GM19395 (cell line): Measurements from ENCODE around the gene UNC5A.
"Not testable (repeated sequence)": the region's sequence is repeated elsewhere in the genome, so short reads cannot be mapped to it uniquely, and the experiment has no call there.

Experiments used
- ATAC-seq: cut with Tn5 transposase; IDR thresholded peaks from one replicate; pipeline ENCODE4 v1.9.1; 2021; ENCODE audit warnings: mild to moderate bottlenecking, moderate library complexity; ENCODE audit not compliant: unreplicated experiment

The UNC5A gene

DNA sequence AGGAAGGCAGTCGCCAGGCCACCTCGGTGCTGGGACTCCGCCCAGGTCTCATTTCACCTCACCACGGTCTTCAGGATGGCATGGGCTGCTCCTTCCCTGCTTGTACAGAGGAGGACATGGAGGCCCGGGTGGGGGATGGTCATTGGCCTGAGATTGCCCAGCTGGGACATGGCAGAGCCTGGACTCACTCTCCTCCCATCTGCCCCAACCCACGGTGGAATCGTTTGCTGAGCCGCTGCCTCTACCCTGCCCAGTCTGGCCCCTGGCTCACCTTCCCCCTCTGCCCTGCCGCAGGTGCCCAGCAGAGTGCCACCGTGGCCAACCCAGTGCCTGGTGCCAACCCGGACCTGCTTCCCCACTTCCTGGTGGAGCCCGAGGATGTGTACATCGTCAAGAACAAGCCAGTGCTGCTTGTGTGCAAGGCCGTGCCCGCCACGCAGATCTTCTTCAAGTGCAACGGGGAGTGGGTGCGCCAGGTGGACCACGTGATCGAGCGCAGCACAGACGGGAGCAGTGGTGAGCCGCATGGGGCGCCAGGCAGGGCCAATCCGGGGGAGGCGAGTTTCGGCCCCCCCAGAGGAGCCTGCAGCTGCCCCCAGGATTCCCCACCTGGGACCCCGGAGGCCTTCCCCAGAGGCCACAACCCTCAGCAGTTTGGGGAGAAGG is 52.1 kb downstream of the UNC5A start:
- ATAC-seq, result no peak

- ATAC-seq, result no peak
Observed at GRCh38 chr5:176863041-176863764, 52.8 kb downstream of the UNC5A start.

GRCh38 chr5:176863765-176864098 is 53.4 kb downstream of the UNC5A start:
- ATAC-seq, result no peak

DNA sequence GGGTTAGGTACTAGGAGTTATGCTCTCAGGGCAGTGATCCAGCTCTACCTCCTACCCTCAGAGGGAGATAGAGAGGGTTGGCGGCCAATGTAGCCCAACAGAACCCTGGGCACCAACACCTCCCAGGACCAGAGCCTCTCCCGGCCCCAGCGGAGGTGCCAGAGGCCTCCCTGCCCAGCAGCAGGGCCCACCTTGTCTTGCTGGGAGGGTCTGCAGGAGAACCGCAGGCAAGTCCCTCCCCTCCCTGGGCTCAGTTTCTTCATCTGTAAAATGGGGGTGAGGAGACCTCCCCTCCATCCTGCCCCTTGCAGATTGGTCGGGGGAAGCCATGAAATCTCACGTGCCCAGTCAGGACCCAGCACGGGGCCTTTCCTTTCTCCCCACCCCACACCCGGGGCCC is 54.4 kb downstream of the UNC5A start:
- ATAC-seq, result no peak

DNA sequence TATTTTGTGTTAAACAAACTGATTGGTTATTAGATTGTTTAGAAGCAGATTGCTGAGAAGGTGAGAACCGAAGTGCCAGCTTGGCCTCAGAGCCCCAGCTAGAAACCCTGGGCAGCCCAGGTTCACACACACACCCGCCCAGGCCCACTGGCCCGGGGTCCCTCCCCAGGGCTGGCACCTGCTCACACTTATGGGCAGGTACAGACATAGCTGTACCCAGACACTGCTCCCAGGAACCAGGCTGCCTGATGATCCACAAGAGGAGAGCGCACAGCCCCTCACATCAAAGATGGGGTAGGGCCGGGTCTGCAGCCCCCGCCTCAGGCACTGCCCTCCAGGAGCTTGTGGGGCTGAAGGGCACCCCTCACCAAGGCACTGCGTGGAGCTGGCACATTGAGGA is 55.6 kb downstream of the UNC5A start:
- no peak for ATAC-seq

- ATAC-seq, result no peak
Observed at GRCh38 chr5:176866707-176867310, 56.5 kb downstream of the UNC5A start.

DNA sequence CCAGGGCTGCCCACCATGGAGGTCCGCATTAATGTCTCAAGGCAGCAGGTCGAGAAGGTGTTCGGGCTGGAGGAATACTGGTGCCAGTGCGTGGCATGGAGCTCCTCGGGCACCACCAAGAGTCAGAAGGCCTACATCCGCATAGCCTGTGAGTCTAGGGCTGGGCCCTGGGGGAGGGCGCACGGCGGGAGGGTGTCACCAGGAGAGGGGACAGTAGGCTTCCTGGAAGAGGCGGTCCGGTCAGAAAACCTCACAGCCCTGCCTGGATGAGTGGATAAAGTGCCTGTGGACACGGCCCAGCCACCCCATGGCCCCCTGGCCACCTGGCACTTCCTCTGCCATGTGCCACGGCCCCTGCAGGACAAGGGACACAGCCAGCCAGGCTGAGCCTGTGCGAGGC is 57.8 kb downstream of the UNC5A start:
- ATAC-seq, result no peak

DNA sequence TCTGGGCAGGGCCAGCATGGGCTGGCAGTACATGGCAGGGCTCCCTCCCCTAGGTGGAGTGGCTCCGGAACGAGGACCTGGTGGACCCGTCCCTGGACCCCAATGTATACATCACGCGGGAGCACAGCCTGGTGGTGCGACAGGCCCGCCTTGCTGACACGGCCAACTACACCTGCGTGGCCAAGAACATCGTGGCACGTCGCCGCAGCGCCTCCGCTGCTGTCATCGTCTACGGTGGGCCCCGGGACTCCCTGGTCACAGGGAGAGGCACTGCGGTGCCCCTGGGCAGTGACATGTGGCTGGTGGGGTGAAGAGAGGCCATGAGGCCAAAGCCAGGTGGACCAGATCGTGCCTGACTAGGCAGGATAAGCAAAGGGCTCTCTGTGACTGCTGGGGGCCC is 58.4 kb downstream of the UNC5A start:
- ATAC-seq, result no peak

- no peak for ATAC-seq
Observed at GRCh38 chr5:176869501-176870109, 59.2 kb downstream of the UNC5A start.

DNA sequence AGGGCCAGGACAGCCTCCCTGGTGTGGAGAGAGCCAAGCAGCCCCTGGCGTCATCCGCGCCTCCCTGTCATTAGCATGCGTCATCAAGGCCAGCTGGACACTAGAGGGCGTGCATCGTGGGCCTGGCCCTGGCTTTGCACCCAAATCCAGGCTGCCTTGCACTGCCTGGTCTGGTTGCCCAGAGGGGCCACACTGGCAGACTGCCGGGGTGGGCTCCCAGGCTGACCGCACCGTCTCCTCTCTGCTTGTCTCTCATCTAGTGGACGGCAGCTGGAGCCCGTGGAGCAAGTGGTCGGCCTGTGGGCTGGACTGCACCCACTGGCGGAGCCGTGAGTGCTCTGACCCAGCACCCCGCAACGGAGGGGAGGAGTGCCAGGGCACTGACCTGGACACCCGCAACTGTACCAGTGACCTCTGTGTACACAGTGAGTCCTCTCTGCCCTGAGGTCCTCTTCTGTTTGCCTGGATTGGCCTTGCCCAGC is 59.8 kb downstream of the UNC5A start:
- ATAC-seq, result no peak

DNA sequence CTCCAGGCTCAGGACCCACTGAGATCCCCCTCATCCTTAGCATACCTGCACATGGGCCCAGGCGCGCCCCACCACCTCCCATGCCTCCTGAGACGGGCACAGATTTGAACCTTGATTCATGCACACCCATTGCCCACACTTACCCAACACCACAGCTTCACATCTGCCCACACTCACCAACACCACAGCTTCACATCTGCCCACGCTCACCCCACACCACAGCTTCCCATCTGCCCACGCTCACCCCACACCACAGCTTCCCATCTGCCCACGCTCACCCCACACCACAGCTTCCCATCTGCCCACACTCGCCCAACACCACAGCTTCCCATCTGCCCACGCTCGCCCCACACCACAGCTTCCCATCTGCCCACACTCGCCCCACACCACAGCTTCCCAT is 60.3 kb downstream of the UNC5A start:
- ATAC-seq, result not testable (repeated sequence)

DNA sequence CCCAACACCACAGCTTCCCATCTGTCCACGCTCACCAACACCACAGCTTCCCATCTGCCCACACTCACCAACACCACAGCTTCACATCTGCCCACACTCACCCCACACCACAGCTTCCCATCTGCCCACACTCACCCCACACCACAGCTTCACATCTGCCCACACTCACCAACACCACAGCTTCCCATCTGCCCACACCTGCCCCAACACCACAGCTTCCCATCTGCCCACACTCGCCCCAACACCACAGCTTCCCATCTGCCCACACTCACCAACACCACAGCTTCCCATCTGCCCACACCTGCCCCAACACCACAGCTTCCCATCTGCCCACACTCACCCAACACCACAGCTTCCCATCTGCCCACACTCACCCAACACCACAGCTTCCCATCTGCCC is 62.2 kb downstream of the UNC5A start:
- ATAC-seq, result not testable (repeated sequence)

DNA sequence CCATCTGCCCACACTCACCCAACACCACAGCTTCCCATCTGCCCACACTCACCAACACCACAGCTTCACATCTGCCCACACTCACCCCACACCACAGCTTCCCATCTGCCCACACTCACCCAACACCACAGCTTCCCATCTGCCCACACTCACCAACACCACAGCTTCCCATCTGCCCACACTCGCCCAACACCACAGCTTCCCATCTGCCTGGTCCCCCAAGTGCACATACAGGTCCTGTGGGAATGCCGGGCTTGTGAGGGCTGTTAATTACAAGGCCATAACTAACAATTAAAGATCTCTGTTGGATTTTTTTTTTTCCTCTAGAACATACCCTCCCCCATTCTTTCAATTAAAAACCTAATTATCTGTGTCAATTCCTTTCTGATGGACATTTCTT is 62.7 kb downstream of the UNC5A start:
- ATAC-seq, result not testable (repeated sequence)

DNA sequence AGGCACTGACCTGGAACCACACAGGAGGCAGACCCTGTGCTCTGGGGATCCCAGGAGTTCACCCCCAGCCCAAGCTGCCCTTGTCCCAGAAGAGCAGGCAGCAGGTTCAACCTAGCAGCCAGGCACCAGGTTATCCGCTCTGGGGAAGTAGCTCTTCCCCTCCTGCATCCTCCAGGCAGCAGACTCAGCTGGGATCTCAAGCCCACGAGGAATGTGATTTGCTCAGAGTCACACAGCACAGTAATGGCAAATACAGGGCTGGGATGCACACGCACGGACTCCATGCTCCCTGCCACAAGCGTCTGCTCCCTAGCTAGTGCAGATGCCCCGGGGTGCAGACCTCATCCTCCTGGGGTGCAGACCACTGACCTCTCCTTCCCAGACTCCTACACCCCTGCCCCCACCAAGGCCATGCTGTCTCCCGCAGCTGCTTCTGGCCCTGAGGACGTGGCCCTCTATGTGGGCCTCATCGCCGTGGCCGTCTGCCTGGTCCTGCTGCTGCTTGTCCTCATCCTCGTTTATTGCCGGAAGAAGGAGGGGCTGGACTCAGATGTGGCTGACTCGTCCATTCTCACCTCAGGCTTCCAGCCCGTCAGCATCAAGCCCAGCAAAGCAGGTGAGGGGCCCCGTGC is 63.3 kb downstream of the UNC5A start:
- ATAC-seq, result no peak

DNA sequence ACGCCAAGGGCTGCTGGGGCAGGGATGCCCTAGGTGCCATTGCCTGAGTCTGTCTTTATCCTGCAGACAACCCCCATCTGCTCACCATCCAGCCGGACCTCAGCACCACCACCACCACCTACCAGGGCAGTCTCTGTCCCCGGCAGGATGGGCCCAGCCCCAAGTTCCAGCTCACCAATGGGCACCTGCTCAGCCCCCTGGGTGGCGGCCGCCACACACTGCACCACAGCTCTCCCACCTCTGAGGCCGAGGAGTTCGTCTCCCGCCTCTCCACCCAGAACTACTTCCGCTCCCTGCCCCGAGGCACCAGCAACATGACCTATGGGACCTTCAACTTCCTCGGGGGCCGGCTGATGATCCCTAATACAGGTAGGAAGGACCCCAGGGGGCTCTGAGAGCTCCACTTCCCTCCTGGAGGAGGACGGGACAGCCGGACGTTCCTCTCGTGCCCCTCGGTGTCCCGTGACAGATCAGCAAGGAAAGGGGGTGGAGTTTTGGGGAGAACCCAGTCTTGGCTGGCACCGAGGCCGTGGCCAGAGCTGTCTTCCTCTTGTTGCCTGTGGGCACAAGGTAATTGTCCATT is 63.9 kb downstream of the UNC5A start:
- ATAC-seq, result no peak

DNA sequence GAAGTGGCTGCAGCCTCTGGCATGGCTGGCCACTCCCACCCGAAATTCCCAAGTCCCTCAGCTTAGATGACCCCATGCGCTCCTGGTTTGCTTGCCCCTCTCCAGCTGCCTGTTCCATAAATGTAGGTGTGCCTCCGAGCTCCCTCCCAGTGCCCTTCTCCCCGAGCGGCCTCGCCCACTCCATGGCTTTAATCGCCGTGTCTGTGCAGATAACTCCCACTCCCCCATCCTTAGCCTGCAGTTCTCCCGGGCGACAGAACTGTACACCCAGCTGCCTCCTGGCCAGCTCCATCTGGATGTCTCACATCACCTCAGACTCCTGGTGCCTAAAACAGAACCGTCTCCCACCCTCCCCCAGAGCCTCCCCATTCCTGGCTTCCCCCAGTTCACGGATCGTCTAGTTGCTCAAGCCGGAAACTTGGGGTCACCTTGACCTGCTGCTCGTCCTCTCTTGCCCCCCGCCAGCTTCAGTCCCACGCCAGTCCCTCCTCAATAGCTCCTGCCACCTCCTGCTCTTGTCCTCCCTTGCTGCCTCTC is 64.7 kb downstream of the UNC5A start:
- ATAC-seq, result no peak

DNA sequence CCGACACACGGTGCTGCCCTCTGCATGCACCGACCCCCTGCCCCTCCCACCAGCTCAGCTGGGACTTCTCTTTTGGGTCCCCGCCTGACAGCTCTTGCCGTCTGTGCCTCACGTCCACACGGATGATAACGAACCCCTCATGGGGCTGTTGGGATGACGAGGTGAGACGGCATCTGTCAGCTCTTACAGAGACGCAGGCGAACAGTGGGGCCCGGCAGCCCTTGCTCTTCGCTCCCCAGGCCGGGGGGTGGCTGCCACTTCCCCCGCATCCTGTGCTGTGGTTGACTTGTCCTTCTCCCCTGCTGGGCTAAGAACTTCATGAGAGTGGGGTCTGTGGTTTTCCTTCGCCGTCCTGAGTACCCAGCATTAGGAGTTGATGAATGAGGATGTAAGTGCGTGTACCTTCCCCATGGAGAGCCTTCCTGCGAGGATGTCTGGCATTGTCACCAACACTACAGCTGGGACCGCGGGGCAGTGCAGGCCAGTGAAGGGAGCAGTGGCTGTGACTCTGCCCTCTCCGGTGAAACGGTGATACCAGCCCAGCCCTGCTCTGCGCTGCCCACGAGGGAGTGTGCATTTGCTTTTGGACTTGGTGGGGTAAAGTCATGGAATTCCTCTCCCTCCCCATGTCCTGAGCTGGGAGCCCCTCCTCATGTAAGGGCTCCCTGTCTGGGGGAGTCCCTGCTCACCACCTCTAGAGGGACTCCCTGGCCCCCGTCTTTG is 65.6 kb downstream of the UNC5A start:
- no peak for ATAC-seq

DNA sequence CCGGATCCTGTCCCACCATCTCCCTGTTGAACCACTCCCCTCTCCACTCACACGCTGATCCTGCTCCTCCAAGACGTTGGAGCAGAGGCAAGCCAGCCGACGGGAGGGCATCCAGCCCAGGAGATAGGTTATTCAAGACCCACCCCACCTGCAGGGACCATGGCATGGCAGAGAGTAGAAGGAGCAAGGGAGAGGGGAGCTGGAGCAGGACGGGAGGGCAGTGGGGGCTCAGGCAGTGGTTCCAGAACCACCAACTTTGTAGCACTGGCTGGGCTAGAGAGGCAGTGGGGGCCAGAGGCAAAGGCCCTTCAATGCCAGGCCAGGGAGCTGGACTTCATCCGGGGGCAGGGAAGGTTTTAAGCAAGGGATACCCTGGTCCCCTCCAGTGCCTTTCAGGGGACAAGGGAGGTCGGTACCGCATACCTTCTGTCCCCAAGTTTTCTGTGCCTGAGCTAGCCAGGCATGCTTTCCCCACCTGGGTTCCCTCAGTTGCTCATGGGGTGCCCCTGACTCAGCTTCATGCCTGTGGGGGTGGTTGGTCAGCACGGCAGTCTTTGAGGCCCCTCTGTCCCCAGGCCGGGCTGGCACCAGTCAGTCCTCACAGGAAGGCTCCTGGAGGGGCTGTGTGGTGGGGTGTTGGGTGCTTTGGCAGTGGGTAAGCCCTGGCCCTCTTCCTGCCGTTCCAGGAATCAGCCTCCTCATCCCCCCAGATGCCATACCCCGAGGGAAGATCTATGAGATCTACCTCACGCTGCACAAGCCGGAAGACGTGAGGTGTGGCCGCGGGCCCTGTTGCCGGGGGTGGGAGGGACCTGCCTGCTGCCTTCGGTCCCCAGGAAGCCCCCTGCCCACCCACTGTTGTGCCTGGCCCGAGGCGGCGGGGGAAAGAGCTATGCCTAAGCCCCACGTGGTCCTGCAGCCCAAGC is 66.4 kb downstream of the UNC5A start:
- ATAC-seq, result no peak

- no peak for ATAC-seq
Observed at GRCh38 chr5:176877793-176878331, 67.5 kb downstream of the UNC5A start.
